KMS-11 (cell line): ENCODE data around the gene EVL.

Source experiments
- H2AFZ ChIP-seq: fragments of 200-600 bp; sonication (generic); 2 replicates; pipeline ENCODE4 v1.6.1; 2016; ENCODE audit warnings: antibody characterized with exemption, mixed run types, low read depth
- H3K27ac ChIP-seq: fragments of 200-600 bp; sonication (generic); 2 replicates; pipeline ENCODE4 v1.6.1; 2016; ENCODE audit warnings: mild to moderate bottlenecking, mixed run types
- H3K27me3 ChIP-seq: fragments of 200-600 bp; sonication (generic); 2 replicates; pipeline ENCODE4 v1.6.1; 2017; ENCODE audit warnings: mild to moderate bottlenecking, low read depth, mixed run types, moderate library complexity; ENCODE audit not compliant: insufficient read depth
- H3K36me3 ChIP-seq: fragments of 200-600 bp; sonication (generic); 2 replicates; pipeline ENCODE4 v1.6.1; 2017; ENCODE audit warnings: mild to moderate bottlenecking, mixed run types; ENCODE audit not compliant: insufficient read depth
- H3K4me1 ChIP-seq: fragments of 200-600 bp; sonication (generic); 2 replicates; pipeline ENCODE4 v1.6.1; 2016; ENCODE audit warnings: mild to moderate bottlenecking, low read depth, mixed run types; ENCODE audit not compliant: poor library complexity, severe bottlenecking
- H3K4me2 ChIP-seq: fragments of 200-600 bp; sonication (generic); 2 replicates; pipeline ENCODE4 v1.7.0; 2016; ENCODE audit warnings: mild to moderate bottlenecking, mixed run types
- H3K4me3 ChIP-seq: fragments of 200-600 bp; sonication (generic); IDR thresholded peaks from 2 replicates; pipeline ENCODE4 v1.6.1; 2017; ENCODE audit warnings: low read depth, low read length, mixed read lengths; ENCODE audit not compliant: insufficient read depth
- H3K79me2 ChIP-seq: fragments of 200-600 bp; sonication (generic); 2 replicates; pipeline ENCODE4 v1.6.1; 2016; ENCODE audit warnings: low read depth, mixed run types; ENCODE audit not compliant: insufficient read depth
- H3K9ac ChIP-seq: fragments of 200-600 bp; sonication (generic); 2 replicates; pipeline ENCODE4 v1.6.1; 2016; ENCODE audit warnings: mild to moderate bottlenecking, mixed run types
- H4K20me1 ChIP-seq: fragments of 200-600 bp; sonication (generic); 2 replicates; pipeline ENCODE4 v1.6.1; 2016; ENCODE audit warnings: mild to moderate bottlenecking, mixed run types; ENCODE audit not compliant: insufficient read depth
- TF ChIP-seq, protein P1 (sequence below): fragments of 200-600 bp; sonication (generic); conservative IDR thresholded peaks from 2 replicates; pipeline ENCODE4 v1.6.1; 2017; ENCODE audit warnings: low read depth, mild to moderate bottlenecking, antibody characterized with exemption, low read length, moderate library complexity, mixed read lengths

EVL gene

DNA sequence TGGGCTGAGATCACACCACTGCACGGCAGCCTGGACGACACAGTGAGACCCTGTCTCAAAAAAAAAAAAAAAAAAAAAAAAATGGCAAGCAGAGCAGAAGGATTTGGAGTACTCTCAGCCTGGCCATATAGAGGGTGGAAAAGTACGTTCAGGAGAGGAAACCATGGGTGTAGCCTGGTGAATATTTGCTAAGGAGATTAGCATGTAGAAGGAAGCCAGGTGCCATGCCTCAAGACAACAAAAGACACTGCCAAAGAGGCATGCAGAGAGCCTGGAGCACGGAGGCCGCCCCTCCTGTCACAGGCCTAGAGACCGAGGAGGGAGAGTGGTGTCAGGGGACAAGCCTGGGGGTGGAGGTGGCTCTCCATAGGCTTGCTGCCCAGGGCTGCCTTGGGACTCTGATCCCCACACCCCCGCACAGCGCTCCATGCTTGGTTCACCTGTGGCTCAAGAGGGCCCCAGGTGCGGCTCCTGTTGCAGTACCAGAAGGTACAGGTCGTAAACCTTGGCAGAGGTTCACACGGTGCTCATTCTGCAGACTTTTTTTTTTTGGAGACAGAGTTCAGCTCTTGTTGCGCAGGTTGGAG, 122.1 kb downstream of the EVL start:
- Histone ChIP-seq H3K4me2 (no peak overlapping the region), H3K27me3 (no peaks in the 10 kb centered on the region), H3K36me3 (no peaks in the 10 kb centered on the region), H4K20me1 (no peaks in the 10 kb centered on the region), H3K4me1 (peaks cover 3% of the 10 kb centered on the region), H3K4me3 (no peak overlapping the region), H2AFZ (no peak overlapping the region), H3K9ac (no peak overlapping the region), H3K27ac (no peak overlapping the region), H3K79me2 (no peaks in the 10 kb centered on the region)
- TF ChIP-seq, protein P1, sequence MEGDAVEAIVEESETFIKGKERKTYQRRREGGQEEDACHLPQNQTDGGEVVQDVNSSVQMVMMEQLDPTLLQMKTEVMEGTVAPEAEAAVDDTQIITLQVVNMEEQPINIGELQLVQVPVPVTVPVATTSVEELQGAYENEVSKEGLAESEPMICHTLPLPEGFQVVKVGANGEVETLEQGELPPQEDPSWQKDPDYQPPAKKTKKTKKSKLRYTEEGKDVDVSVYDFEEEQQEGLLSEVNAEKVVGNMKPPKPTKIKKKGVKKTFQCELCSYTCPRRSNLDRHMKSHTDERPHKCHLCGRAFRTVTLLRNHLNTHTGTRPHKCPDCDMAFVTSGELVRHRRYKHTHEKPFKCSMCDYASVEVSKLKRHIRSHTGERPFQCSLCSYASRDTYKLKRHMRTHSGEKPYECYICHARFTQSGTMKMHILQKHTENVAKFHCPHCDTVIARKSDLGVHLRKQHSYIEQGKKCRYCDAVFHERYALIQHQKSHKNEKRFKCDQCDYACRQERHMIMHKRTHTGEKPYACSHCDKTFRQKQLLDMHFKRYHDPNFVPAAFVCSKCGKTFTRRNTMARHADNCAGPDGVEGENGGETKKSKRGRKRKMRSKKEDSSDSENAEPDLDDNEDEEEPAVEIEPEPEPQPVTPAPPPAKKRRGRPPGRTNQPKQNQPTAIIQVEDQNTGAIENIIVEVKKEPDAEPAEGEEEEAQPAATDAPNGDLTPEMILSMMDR = no peak

GRCh38 chr14:100188392-100189030, 123.3 kb downstream of the EVL start:
- H3K27ac ChIP-seq = no peak overlapping the region
- no peak overlapping the region for H3K4me2 ChIP-seq
- TF ChIP-seq, protein P1 = no peak
- no peak overlapping the region for H3K9ac ChIP-seq
- H3K4me3 ChIP-seq = no peak overlapping the region
- H4K20me1 ChIP-seq = no peaks in the 10 kb centered on the region
- H2AFZ ChIP-seq = no peak overlapping the region
- H3K4me1 ChIP-seq = peaks cover 9% of the 10 kb centered on the region
- H3K27me3 ChIP-seq = no peaks in the 10 kb centered on the region
- no peaks in the 10 kb centered on the region for H3K36me3 ChIP-seq
- no peaks in the 10 kb centered on the region for H3K79me2 ChIP-seq

DNA sequence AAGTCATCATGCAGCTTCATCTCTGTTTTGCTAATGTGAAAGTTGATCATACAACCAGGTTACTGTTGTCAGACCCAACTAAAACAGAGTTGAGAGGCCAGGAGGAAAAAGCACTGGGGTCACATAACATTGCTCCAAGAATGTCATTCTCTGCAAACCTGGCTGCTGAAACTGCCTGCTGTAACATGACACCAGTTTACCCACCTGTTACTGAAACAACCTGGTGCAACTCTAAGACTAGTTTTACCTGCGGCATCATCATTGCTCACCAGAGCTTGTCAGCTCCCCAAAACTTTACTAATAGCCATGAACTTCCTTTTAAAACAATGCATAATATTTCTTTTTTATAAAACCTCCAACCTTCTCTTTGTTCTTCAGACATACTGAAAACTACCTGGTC, 124.9 kb downstream of the EVL start:
- Histone ChIP-seq H3K27me3 (no peaks in the 10 kb centered on the region), H3K4me2 (no peak overlapping the region), H3K36me3 (no peaks in the 10 kb centered on the region), H2AFZ (no peak overlapping the region), H3K4me1 (peaks cover 11% of the 10 kb centered on the region), H3K27ac (no peak overlapping the region), H3K9ac (no peak overlapping the region), H4K20me1 (no peaks in the 10 kb centered on the region), H3K4me3 (no peak overlapping the region), H3K79me2 (no peaks in the 10 kb centered on the region)
- TF ChIP-seq, protein P1 = no peak

DNA sequence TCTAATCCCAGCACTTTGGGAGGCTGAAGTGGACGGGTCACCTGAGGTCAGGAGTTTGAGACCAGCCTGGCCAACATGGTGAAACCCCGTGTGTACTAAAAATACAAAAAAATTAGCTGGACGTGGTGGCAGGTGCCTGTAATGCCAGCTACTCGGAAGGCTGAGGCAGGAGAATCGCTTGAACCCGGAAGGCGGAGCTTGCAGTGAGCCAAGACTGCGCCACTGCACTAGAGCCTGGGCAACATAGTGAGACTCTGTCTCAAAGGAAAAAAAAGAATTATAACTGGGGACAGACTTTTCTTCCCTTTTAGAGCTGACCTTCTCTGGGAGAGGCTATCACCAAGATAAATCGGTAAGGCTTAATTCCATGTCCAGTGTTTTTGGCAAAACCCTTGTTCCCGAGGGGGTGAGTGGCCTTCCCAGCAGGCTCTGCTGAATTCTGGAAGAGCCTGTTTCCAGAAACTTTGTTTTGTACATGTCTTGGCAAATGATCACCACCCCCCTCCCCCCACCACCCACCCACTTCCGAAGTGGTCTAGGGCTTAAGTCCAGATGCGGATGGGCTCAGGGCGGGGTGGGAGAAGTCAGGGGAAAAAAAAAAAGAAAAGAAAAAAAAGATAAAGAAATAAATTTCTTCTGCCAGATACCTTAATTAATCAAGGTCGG, 126.5 kb downstream of the EVL start:
- no peaks in the 10 kb centered on the region for H3K27me3 ChIP-seq
- H4K20me1 ChIP-seq = no peaks in the 10 kb centered on the region
- TF ChIP-seq, protein P1 = no peak
- no peaks in the 10 kb centered on the region for H3K79me2 ChIP-seq
- H3K9ac ChIP-seq = no peak overlapping the region
- no peak overlapping the region for H3K27ac ChIP-seq
- H3K4me2 ChIP-seq = no peak overlapping the region
- H3K4me3 ChIP-seq = no peak overlapping the region
- no peaks in the 10 kb centered on the region for H3K36me3 ChIP-seq
- H2AFZ ChIP-seq = peak overlapping the region; percentile 97
- H3K4me1 ChIP-seq = peaks cover 11% of the 10 kb centered on the region
